HG03432 (cell line): ENCODE results near the gene AMBP.
"Not testable (repeated sequence)": the region's sequence is repeated elsewhere in the genome, so short reads cannot be mapped to it uniquely, and the experiment has no call there.

Experiments used
- ATAC-seq: cut with Tn5 transposase; IDR thresholded peaks from one replicate; pipeline ENCODE4 v1.9.1; 2021; ENCODE audit warnings: mild to moderate bottlenecking, moderate library complexity; ENCODE audit not compliant: unreplicated experiment

Gene AMBP

DNA sequence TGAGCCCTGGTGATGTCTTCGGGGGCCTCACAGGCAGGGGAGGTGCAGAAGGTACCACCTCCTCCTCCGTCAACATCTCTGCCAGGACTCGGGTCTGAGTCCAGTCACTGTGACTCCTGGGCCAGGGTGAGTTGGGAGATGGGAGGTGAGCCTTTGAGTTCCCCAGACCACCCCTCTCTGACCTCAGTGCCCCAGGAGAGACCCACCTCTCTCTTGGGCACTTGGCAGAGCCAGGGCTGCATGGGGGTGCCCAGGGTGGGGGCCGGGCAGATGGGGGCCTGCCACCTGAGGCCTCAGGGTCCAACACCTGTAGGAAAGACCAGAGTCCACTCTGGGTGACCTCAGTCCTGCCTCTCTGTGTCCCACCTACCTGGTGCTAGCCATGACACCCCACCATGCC, 14.2 kb upstream of the AMBP start:
- no peak for ATAC-seq

GRCh38 chr9:114091711-114092110, 13.6 kb upstream of the AMBP start:
- no peak for ATAC-seq

DNA sequence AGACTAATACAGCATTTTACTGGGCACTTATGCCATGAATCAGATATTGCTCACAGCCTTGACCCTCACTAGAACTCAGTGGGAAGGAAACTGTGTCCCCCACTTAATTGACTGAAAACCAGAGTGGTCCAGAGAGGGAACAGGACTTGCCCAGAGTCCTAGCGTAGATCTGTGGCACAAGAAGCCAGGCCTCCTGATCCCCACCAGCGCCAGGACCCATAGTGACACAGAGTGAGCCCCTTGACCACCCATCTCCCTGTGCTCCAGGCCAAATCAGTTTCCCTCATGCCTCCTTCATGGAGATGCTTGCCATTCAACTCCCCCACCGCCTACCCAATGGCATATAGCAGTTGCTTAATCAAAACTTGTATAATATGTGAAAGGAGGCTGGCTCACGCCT, 12.7 kb upstream of the AMBP start:
- ATAC-seq, result no peak

GRCh38 chr9:114089206-114089840, 11.2 kb upstream of the AMBP start:
- no peak for ATAC-seq

- ATAC-seq, result no peak
Observed at GRCh38 chr9:114088571-114089170, 10.6 kb upstream of the AMBP start.

- ATAC-seq, result no peak
Observed at GRCh38 chr9:114087721-114088120, 9.6 kb upstream of the AMBP start.

GRCh38 chr9:114086607-114087006, 8.5 kb upstream of the AMBP start:
- ATAC-seq, result no peak

GRCh38 chr9:114086009-114086408, 7.9 kb upstream of the AMBP start:
- no peak for ATAC-seq

GRCh38 chr9:114085387-114085789, 7.3 kb upstream of the AMBP start:
- ATAC-seq, result no peak

- ATAC-seq, result no peak
Observed at GRCh38 chr9:114084282-114085073, 6.4 kb upstream of the AMBP start.

- no peak for ATAC-seq
Observed at GRCh38 chr9:114083666-114084065, 5.6 kb upstream of the AMBP start.

DNA sequence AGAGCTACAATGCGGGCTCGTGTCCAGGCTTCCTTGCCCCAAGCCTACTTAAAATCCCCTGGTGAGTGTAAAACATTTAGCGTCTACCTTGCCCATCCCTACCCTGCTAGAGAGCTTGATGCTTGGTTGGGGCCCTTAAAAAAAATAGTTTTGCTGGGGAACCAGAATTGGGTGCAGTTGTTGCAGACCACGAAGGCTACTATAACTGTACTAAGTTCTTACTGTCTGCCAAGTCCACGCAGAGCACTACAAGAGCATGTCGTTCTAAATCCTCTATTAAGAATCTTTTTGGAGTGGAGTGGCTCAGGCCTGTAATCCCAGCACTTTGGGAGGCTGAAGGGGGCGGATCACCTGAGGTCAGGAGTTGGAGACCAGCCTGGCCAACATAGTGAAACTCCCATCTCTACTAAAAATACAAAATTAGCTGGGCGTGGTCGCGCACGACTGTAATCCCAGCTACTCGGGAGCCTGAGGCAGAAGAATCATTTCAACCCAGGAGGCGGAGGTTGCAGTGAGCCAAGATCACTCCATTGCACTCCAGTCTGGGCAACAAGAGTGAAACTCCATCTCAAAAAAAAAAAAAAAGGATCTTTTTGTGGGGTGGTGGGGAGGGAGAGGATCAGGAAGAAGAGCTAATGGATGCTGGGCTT, 4.8 kb upstream of the AMBP start:
- not testable (repeated sequence) for ATAC-seq

- peak; percentile 89 for ATAC-seq
Observed at GRCh38 chr9:114082017-114082762, 4.1 kb upstream of the AMBP start.

GRCh38 chr9:114081441-114082016, 3.4 kb upstream of the AMBP start:
- no peak for ATAC-seq

- ATAC-seq, result no peak
Observed at GRCh38 chr9:114080773-114081440, 2.8 kb upstream of the AMBP start.

- ATAC-seq, result no peak
Observed at GRCh38 chr9:114080195-114080772, 2.2 kb upstream of the AMBP start.

DNA sequence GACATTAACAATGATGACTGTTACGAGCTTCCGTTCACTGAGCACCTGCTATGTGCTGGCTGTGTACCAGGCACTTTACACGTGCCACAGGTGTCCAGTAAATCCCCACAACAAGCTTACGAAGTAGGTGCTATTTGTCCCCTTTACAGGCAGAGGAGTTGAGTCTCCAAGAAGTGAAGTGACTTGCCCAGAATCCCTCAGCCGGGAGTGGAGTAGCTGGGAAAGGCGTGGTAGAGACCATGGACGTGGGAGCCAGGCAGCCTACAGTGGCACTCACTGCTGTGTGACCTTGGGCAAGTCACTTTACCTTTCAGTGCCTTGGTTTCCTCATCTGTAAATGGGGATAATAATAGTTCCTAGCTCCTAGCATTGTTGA, 669 bp upstream of the AMBP start:
- no peak for ATAC-seq

DNA sequence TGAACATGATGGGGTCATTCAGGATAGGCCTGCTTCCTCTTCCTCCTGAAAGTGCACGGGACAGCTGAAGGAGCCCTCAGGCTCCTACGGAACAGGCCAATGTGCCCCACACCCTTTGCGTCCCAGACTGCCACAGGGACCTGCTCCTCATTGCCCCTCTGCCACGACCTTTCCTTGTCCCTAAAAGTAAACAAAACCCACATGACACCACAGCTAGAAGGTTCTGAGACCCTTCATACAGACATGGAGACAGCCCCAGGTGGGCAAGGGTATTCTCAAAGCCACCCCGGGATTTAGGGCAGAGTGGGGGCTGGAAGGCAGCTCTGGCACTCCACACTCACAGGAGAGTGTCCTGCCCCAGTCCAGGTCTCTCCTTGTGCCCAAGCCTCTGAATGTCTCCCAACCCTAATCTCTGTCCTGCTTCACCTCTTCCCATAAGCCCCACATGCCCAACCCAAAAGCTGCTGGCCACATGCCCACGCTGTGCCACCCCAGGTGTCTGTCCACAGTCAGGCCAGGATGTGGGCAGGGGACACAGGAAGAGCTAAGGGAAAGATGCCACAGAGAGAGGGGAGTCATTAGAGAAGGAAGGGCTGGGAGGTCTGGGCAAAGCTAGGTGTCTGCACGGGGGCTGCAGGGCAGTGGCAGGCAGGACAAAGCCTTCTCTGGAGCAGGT, 800 bp downstream of the AMBP start:
- no peak for ATAC-seq
